GM12878 (cell line): Measurements from ENCODE around the gene IFRD2.

ENCODE experiments used
- JUND ChIP-seq: IDR thresholded peaks from 2 replicates; pipeline ENCODE4 v1.6.1; 2012; ENCODE audit warnings: low read depth, mild to moderate bottlenecking, low read length, improper control_type of control experiment, moderate library complexity
- POLR2A ChIP-seq: IDR thresholded peaks from 2 replicates; pipeline ENCODE4 v1.6.1; 2011; ENCODE audit warnings: low read depth, mild to moderate bottlenecking, low read length
- TF ChIP-seq, protein P1 (sequence below): IDR thresholded peaks from 2 replicates; pipeline ENCODE4 v1.6.1; 2012; ENCODE audit warnings: low read depth, low read length, improper control_type of control experiment
- TF ChIP-seq, protein P2 (sequence below), 3 experiments: IDR thresholded peaks in 2 of 3; conservative IDR thresholded peaks in 1 of 3; 2 replicates each; pipeline ENCODE4 v1.5.1; 2011; ENCODE audit warnings: low read depth in 3 of 3, low read length in 3 of 3, mild to moderate bottlenecking in 3 of 3, control low read depth in 2 of 3, moderate library complexity in 2 of 3, inconsistent platforms in 1 of 3, mixed read lengths in 1 of 3; ENCODE audit not compliant: control insufficient read depth in 2 of 3, insufficient read depth in 1 of 3; ENCODE audit errors: extremely low read depth in 1 of 3

DNA sequence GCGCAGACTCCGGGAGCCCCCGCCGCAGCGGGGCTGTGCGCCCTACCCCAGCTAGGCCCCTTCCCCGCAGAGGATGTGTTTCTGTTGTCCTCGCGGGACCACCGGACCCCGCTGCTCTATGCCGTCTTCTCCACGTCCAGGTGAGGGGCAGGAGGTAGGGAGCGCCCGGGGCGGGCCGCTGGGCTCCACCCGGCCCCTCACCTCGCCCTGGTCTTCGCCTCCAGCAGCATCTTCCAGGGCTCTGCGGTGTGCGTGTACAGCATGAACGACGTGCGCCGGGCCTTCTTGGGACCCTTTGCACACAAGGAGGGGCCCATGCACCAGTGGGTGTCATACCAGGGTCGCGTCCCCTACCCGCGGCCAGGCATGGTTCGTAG is 18.6 kb downstream of the IFRD2 start:
- TF ChIP-seq, protein P1, sequence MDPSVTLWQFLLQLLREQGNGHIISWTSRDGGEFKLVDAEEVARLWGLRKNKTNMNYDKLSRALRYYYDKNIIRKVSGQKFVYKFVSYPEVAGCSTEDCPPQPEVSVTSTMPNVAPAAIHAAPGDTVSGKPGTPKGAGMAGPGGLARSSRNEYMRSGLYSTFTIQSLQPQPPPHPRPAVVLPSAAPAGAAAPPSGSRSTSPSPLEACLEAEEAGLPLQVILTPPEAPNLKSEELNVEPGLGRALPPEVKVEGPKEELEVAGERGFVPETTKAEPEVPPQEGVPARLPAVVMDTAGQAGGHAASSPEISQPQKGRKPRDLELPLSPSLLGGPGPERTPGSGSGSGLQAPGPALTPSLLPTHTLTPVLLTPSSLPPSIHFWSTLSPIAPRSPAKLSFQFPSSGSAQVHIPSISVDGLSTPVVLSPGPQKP: no peak
- TF ChIP-seq POLR2A (no peak), JUND (no peak)
- TF ChIP-seq, protein P2, sequence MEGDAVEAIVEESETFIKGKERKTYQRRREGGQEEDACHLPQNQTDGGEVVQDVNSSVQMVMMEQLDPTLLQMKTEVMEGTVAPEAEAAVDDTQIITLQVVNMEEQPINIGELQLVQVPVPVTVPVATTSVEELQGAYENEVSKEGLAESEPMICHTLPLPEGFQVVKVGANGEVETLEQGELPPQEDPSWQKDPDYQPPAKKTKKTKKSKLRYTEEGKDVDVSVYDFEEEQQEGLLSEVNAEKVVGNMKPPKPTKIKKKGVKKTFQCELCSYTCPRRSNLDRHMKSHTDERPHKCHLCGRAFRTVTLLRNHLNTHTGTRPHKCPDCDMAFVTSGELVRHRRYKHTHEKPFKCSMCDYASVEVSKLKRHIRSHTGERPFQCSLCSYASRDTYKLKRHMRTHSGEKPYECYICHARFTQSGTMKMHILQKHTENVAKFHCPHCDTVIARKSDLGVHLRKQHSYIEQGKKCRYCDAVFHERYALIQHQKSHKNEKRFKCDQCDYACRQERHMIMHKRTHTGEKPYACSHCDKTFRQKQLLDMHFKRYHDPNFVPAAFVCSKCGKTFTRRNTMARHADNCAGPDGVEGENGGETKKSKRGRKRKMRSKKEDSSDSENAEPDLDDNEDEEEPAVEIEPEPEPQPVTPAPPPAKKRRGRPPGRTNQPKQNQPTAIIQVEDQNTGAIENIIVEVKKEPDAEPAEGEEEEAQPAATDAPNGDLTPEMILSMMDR (IDR thresholded peaks at IDR 0.05 in 2 of 3, conservative IDR thresholded peaks at IDR 0.05 in 1 of 3; ENCODE audit: control insufficient read depth in 2 of 3, extremely low read depth in 1 of 3, insufficient read depth in 1 of 3, low read depth in 3 of 3, low read length in 3 of 3): no peak
